Measurements from ENCODE around the gene GPR68. TPM values are rescaled to one million over a fixed set of nuclear protein-coding genes. Genes with fewer than 3 reads are reported as not detected.

Gene GPR68
- polyA plus RNA-seq, 1 experiment, result 0.45 TPM

DNA sequence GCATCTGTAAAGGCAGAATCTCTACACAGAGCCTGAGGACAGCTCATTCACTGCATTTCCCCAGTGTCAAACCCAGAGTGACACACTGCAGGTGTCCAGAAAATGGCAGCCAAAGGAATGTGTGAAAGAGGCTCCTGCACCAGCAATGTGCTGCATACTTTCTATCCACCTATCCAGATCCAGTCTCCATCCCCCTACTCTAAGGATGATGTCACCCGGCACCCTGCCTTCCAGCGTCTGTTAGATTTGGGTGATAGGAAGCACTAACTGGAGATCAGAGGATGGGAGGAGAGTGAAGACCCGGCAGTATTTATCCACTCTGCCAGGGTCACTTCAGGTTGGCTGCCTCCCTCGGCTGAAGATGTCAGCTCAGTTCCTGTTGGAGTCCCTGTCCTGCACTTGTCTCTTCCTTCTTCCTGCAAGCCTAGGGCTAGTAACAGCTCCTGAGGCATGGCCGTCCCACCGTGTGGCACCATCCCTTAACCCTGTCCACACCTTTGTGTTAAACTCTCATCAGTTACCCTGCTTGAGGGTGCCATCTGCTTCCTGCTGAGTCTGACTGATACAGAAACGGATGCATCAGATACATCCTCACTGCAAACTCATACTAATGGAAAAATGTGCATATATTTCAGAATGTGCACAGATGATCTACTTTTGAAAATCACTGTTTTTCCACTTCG lies 13.0 kb upstream of the GPR68 start:
- no peak overlapping the region for H3K4me3 ChIP-seq (ENCODE audit: low read depth, low read length)
- ChIA-PET POLR2A (no interaction called here), CTCF (interaction anchor here (1.0 kb wide), 1 partner anchor 80 kb away, joined by 3 read pairs; no protein-coding TSS in a partner anchor)
- no peak for DNase-seq (ENCODE audit: low read depth)
- TF ChIP-seq, protein P1, sequence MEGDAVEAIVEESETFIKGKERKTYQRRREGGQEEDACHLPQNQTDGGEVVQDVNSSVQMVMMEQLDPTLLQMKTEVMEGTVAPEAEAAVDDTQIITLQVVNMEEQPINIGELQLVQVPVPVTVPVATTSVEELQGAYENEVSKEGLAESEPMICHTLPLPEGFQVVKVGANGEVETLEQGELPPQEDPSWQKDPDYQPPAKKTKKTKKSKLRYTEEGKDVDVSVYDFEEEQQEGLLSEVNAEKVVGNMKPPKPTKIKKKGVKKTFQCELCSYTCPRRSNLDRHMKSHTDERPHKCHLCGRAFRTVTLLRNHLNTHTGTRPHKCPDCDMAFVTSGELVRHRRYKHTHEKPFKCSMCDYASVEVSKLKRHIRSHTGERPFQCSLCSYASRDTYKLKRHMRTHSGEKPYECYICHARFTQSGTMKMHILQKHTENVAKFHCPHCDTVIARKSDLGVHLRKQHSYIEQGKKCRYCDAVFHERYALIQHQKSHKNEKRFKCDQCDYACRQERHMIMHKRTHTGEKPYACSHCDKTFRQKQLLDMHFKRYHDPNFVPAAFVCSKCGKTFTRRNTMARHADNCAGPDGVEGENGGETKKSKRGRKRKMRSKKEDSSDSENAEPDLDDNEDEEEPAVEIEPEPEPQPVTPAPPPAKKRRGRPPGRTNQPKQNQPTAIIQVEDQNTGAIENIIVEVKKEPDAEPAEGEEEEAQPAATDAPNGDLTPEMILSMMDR (IDR thresholded peaks at IDR 0.05; ENCODE audit: insufficient read depth, low read depth, low read length), result no peak
- H3K36me3 ChIP-seq (ENCODE audit: control insufficient read depth, insufficient read depth, low read length), result no peaks in the 10 kb centered on the region
- H3K27me3 ChIP-seq (ENCODE audit: control insufficient read depth, insufficient read depth, low read length), result peaks cover 2% of the 10 kb centered on the region

DNA sequence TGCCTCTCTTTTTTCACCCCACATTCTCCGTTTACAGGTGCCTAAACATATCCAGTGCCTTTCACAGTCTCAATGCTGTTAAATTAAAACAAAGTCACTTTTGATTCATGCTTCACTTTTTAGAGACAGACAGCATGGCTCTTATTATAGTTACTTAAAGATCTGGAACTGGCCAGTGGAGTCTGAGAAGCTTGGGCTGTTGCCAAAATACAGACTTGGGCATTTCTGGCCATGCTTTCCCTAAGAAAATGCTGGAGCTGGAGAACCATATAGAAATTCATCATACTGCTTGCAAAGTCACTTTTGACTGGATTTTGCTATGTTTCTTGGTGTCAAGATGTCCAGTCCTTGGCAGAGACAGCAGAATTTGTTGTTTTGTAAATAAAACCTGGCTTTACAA lies 12.2 kb upstream of the GPR68 start:
- no peak overlapping the region for H3K4me3 ChIP-seq (ENCODE audit: low read depth, low read length)
- DNase-seq (ENCODE audit: low read depth), result no peak
- POLR2A ChIA-PET, result no interaction called here
- peaks cover 2% of the 10 kb centered on the region for H3K27me3 ChIP-seq (ENCODE audit: control insufficient read depth, insufficient read depth, low read length)
- TF ChIP-seq, protein P1 (IDR thresholded peaks at IDR 0.05; ENCODE audit: insufficient read depth, low read depth, low read length), result no peak
- CTCF ChIA-PET, result interaction anchor here (1.5 kb wide), 2 partner anchors 8 to 15 kb away, joined by 3 to 5 read pairs; no protein-coding TSS in a partner anchor
- H3K36me3 ChIP-seq (ENCODE audit: control insufficient read depth, insufficient read depth, low read length), result no peaks in the 10 kb centered on the region

DNA sequence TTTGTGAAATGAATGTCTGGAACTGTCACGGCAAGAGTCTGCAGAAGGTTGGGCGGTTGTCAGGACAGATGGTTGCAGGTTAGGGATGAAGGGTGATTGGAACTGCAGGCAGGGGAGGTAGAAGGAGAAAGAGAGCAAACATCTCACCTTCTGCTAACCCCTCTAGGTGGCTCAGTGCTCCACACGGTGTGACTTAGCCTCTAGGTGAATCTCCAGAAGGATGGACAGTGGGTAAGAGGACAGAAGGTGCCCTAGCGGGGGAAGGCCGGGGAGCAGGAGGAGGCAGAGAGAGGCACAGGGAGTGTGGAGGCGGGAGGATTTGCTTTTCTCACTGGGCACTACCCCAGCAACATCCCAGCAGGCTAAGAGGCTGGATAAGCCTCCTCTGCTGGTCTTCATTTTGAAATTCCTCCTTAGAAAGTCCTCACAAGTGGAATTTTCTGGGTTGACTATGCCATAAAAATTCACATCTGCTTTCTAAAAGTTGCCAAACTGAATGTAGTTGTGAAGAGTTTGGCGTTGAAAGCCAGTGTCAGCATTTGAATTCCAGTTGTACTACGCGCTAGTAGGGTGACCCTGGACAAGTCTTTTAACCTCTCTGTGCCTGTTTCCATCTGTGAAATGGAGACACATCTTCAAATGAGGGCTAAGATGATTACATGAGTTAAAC lies 10.7 kb upstream of the GPR68 start:
- POLR2A ChIA-PET, result no interaction called here
- TF ChIP-seq, protein P1 (IDR thresholded peaks at IDR 0.05; ENCODE audit: insufficient read depth, low read depth, low read length), result no peak
- Histone ChIP-seq H3K4me3 (ENCODE audit: low read depth, low read length) (no peak overlapping the region), H3K36me3 (ENCODE audit: control insufficient read depth, insufficient read depth, low read length) (no peaks in the 10 kb centered on the region), H3K27me3 (ENCODE audit: control insufficient read depth, insufficient read depth, low read length) (peaks cover 2% of the 10 kb centered on the region)
- CTCF ChIA-PET, result interaction anchor here (1.5 kb wide), 2 partner anchors 9 to 17 kb away, joined by 3 to 5 read pairs; no protein-coding TSS in a partner anchor
- DNase-seq (ENCODE audit: low read depth), result no peak

DNA sequence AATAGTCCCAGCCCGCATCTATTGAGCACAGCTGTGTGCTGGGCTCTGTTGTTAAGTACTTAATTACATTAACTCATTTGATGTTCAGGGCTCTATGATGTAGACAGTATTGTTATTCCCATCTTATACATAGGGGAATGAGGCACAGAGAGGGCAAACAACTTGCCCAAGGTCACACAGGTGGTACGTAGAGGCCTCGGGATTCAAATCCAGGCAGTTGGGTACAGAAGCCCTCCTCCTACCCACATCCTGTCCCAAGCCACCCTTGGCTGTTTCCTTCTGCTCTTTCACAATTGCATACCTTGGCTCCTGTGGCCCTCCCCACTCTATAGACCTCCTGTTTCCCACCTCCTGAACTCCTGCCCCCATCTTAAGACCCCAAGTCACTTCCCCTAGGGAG lies 10.0 kb upstream of the GPR68 start:
- ChIA-PET POLR2A (no interaction called here), CTCF (no interaction called here)
- TF ChIP-seq, protein P1 (IDR thresholded peaks at IDR 0.05; ENCODE audit: insufficient read depth, low read depth, low read length), result no peak
- Histone ChIP-seq H3K27me3 (ENCODE audit: control insufficient read depth, insufficient read depth, low read length) (peaks cover 2% of the 10 kb centered on the region), H3K36me3 (ENCODE audit: control insufficient read depth, insufficient read depth, low read length) (no peaks in the 10 kb centered on the region), H3K4me3 (ENCODE audit: low read depth, low read length) (no peak overlapping the region)
- no peak for DNase-seq (ENCODE audit: low read depth)

DNA sequence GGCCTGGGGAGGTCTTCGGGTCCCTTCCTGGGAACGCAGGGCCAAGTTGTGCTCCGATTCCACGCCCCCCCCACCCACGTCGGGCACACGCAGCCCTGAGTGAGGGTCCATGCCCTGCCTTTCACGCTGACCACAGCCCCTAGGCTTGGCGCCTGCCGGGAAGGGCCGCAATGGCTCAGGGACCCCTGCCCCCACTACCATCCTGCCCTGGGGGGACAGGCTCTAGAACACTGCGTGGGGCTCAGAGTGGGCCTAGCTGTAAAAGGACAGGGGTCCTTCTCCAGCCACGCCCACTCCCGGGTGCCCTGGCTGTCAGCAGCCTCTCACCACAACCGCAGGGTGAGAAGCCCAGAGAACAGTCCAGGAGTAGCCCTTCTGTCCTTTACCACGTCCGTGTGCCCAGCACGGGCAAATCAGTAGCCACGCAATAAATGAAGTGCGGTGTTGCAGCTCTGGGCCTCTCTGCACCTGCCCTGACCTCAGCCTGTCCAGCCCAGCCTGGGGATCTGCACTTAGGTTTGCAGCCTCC lies 9.4 kb upstream of the GPR68 start:
- Histone ChIP-seq H3K27me3 (ENCODE audit: control insufficient read depth, insufficient read depth, low read length) (peaks cover 2% of the 10 kb centered on the region), H3K4me3 (ENCODE audit: low read depth, low read length) (peak overlapping the region; percentile 38), H3K36me3 (ENCODE audit: control insufficient read depth, insufficient read depth, low read length) (no peaks in the 10 kb centered on the region)
- TF ChIP-seq, protein P1 (IDR thresholded peaks at IDR 0.05; ENCODE audit: insufficient read depth, low read depth, low read length), result no peak
- ChIA-PET POLR2A (no interaction called here), CTCF (no interaction called here)
- no peak for DNase-seq (ENCODE audit: low read depth)

Measured in BJ (cell line).